IMR-90 (cell line): ENCODE measurements around the gene ATP13A1. TPM values are rescaled to one million over a fixed set of nuclear protein-coding genes. Genes with fewer than 3 reads are reported as not detected.

ENCODE experiments used
- ATAC-seq: fragments of 200-7000 bp; cut with Tn5 transposase; 2 replicates; pipeline ENCODE4 v1.9.1; 2020; ENCODE audit warnings: low read depth, mild to moderate bottlenecking, moderate library complexity
- BruUV-seq: library from RNA; stranded (reverse); fragments of 400-500 nt; replicated peaks from 2 replicates; lab custom pipeline; 2021; lab: Mats Ljungman, UMichigan
- CTCF ChIA-PET: fragments of 300-600 bp; formaldehyde crosslinking; extraction: SDS; loops from one replicate; lab custom pipeline; 2021; ENCODE audit warnings: antibody characterized with exemption; lab: Yijun Ruan, JAX
- POLR2A ChIA-PET: fragments of 300-600 bp; sonication (Branson Sonifier 250); formaldehyde crosslinking; loops from one replicate; lab custom pipeline; 2022; ENCODE audit warnings: antibody characterized with exemption; ENCODE audit not compliant: unreplicated experiment; lab: Charles Lee
- DNase-seq: peaks from one replicate; pipeline ENCODE4 v3.0.0; 2013
- H2AFZ ChIP-seq: replicated peaks from 2 replicates; pipeline ENCODE3; 2013; ENCODE audit warnings: low read length, mild to moderate bottlenecking; ENCODE audit not compliant: poor library complexity
- H2AK5ac ChIP-seq: 2 replicates; pipeline ENCODE4 v1.6.1; 2013; ENCODE audit warnings: low read depth, low read length, inconsistent platforms
- H2AK9ac ChIP-seq: replicated peaks from 2 replicates; pipeline ENCODE3; 2013; ENCODE audit warnings: mild to moderate bottlenecking, low read depth, low read length, moderate library complexity; ENCODE audit not compliant: poor library complexity
- H2BK120ac ChIP-seq: 2 replicates; pipeline ENCODE4 v1.6.1; 2013; ENCODE audit warnings: low read depth, low read length, inconsistent platforms
- H2BK15ac ChIP-seq: 3 replicates; pipeline ENCODE4 v1.6.1; 2013; ENCODE audit warnings: low read depth, low read length, inconsistent platforms
- H2BK20ac ChIP-seq: 2 replicates; pipeline ENCODE4 v1.6.1; 2013; ENCODE audit warnings: low read depth, mild to moderate bottlenecking, inconsistent platforms, low read length, moderate library complexity
- H2BK5ac ChIP-seq: 2 replicates; pipeline ENCODE4 v1.6.1; 2013; ENCODE audit warnings: mild to moderate bottlenecking, low read depth, low read length, inconsistent platforms; ENCODE audit not compliant: poor library complexity, severe bottlenecking
- H3K14ac ChIP-seq: replicated peaks from 2 replicates; pipeline ENCODE4 v1.6.1; 2013; ENCODE audit warnings: low read depth, low read length, inconsistent platforms
- H3K18ac ChIP-seq: 2 replicates; pipeline ENCODE4 v1.6.1; 2013; ENCODE audit warnings: low read depth, low read length, control low read depth
- H3K23ac ChIP-seq: 2 replicates; pipeline ENCODE4 v1.6.1; 2013; ENCODE audit warnings: low read depth, low read length, inconsistent platforms
- H3K27ac ChIP-seq: 2 replicates; pipeline ENCODE4 v1.5.1; 2013; ENCODE audit warnings: mild to moderate bottlenecking, control low read depth, low read length; ENCODE audit not compliant: insufficient read depth
- H3K27me3 ChIP-seq: 2 replicates; pipeline ENCODE4 v1.6.1; 2013; ENCODE audit warnings: low read length; ENCODE audit not compliant: control insufficient read depth, insufficient read depth
- H3K36me3 ChIP-seq: 2 replicates; pipeline ENCODE4 v1.6.1; 2013; ENCODE audit warnings: low read length, mixed read lengths; ENCODE audit not compliant: control insufficient read depth, insufficient read depth
- H3K4ac ChIP-seq: 2 replicates; pipeline ENCODE4 v1.6.1; 2013; ENCODE audit warnings: low read depth, low read length, inconsistent platforms
- H3K4me1 ChIP-seq: 2 replicates; pipeline ENCODE4 v1.6.1; 2013; ENCODE audit warnings: low read length, mixed read lengths; ENCODE audit not compliant: control insufficient read depth, insufficient read depth
- H3K4me2 ChIP-seq: 2 replicates; pipeline ENCODE4 v1.6.1; 2013; ENCODE audit warnings: low read depth, mild to moderate bottlenecking, control low read depth, low read length, moderate library complexity
- H3K4me3 ChIP-seq: 2 replicates; pipeline ENCODE4 v1.5.1; 2013; ENCODE audit warnings: low read depth, mild to moderate bottlenecking, control low read depth, low read length, moderate library complexity; ENCODE audit not compliant: insufficient read depth
- H3K56ac ChIP-seq: 2 replicates; pipeline ENCODE4 v1.6.1; 2013; ENCODE audit warnings: low read length, inconsistent platforms; ENCODE audit not compliant: insufficient read depth; ENCODE audit errors: extremely low read depth
- H3K79me1 ChIP-seq, 2 experiments: 2 replicates each; pipeline ENCODE4 v1.6.1; 2013; ENCODE audit warnings: low read length in 2 of 2, inconsistent platforms in 1 of 2, low read depth in 1 of 2
- H3K9ac ChIP-seq: 2 replicates; pipeline ENCODE4 v1.6.1; 2013; ENCODE audit warnings: low read depth, low read length, control low read depth
- H3K9me1 ChIP-seq: 2 replicates; pipeline ENCODE4 v1.6.1; 2013; ENCODE audit warnings: low read length, inconsistent platforms; ENCODE audit not compliant: insufficient read depth
- H3K9me3 ChIP-seq: 2 replicates; pipeline ENCODE4 v1.6.1; 2013; ENCODE audit warnings: low read length; ENCODE audit not compliant: control insufficient read depth, insufficient read depth
- H4K20me1 ChIP-seq: 2 replicates; pipeline ENCODE4 v1.6.1; 2013; ENCODE audit warnings: low read length, inconsistent platforms; ENCODE audit not compliant: insufficient read depth
- H4K5ac ChIP-seq: 2 replicates; pipeline ENCODE4 v1.6.1; 2013; ENCODE audit warnings: mild to moderate bottlenecking, low read depth, low read length, control low read depth
- H4K8ac ChIP-seq, 2 experiments: 2 replicates each; pipeline ENCODE4 v1.6.1; 2013; ENCODE audit warnings: low read depth in 2 of 2, low read length in 2 of 2, control low read depth in 1 of 2, inconsistent platforms in 1 of 2
- H4K91ac ChIP-seq: 2 replicates; pipeline ENCODE4 v1.6.1; 2013; ENCODE audit warnings: low read depth, low read length, inconsistent platforms; ENCODE audit not compliant: insufficient read depth
- BHLHE40 ChIP-seq: fragments of 150-350 bp; IDR thresholded peaks from 2 replicates; pipeline ENCODE4 v1.6.1; 2016; ENCODE audit warnings: mild to moderate bottlenecking, low read depth, low read length
- CEBPB ChIP-seq: IDR thresholded peaks from 2 replicates; pipeline ENCODE4 v1.6.1; 2012; ENCODE audit warnings: low read depth, low read length, improper control_type of control experiment
- CTCF ChIP-seq: conservative IDR thresholded peaks from 2 replicates; pipeline ENCODE4 v1.5.1; 2012; ENCODE audit warnings: mild to moderate bottlenecking, low read depth, low read length, improper control_type of control experiment
- ELK1 ChIP-seq: fragments of 150-350 bp; IDR thresholded peaks from 2 replicates; pipeline ENCODE4 v1.6.1; 2016; ENCODE audit warnings: low read depth, mild to moderate bottlenecking, low read length, moderate library complexity, borderline replicate concordance
- NFE2L2 ChIP-seq: fragments of 150-350 bp; IDR thresholded peaks from 2 replicates; pipeline ENCODE4 v1.6.1; 2016; ENCODE audit warnings: low read depth, mild to moderate bottlenecking, low read length
- POLR2A ChIP-seq: IDR thresholded peaks from 2 replicates; pipeline ENCODE4 v1.6.1; 2012; ENCODE audit warnings: mild to moderate bottlenecking, low read depth, low read length
- RAD21 ChIP-seq: IDR thresholded peaks from 2 replicates; pipeline ENCODE4 v1.6.1; 2012; ENCODE audit warnings: low read length, improper control_type of control experiment
- RCOR1 ChIP-seq: IDR thresholded peaks from 2 replicates; pipeline ENCODE4 v1.6.1; 2012; ENCODE audit warnings: mild to moderate bottlenecking, low read length, improper control_type of control experiment; ENCODE audit not compliant: insufficient replicate concordance
- WGBS, 2 experiments: methylation state at CpG; one replicate each; pipeline versions ENCODE4 v1.1.5 to v1.1.7; 2013; ENCODE audit warnings: missing lambda C conversion rate in 2 of 2; ENCODE audit not compliant: insufficient read length in 1 of 2; ENCODE audit errors: extremely low coverage in 2 of 2; 5-methylcytosine and 5-hydroxymethylcytosine counted together
- dilution Hi-C: fragments of 300-500 bp; cut with HindIII; formaldehyde crosslinking; loops from one replicate; pipeline ENCODE4 v1.14.3; 2018; ENCODE audit warnings: low sequenced_read_pairs; ENCODE audit not compliant: unreplicated experiment
- in situ Hi-C: fragments of 300-500 bp; cut with MboI; formaldehyde crosslinking; loops from 3 replicates; pipeline ENCODE4 v1.14.3; 2019; ENCODE audit warnings: low sequenced_read_pairs, inconsistent platforms, mixed read lengths
- intact Hi-C: fragments of 100-400 bp; cut with micrococcal nuclease; formaldehyde crosslinking; loops from 2 replicates; pipeline ENCODE4 v1.10.0; 2022
- polyA plus RNA-seq, 3 experiments: library from polyadenylated mRNA; depleted of rRNA; stranded (reverse); fragments of >200 nt; gene quantifications; 2 replicates each; pipeline ENCODE4 v1.2.3, GENCODE V29; 2012; ENCODE audit warnings: low replicate concordance in 1 of 3
- total RNA-seq: library from RNA; depleted of rRNA; stranded (reverse); fragments of >200 nt; gene quantifications from 2 replicates; pipeline ENCODE4 v1.2.3, GENCODE V29; 2012

The ATP13A1 gene
- total and polyA plus RNA-seq, 2 of the 4 experiments (the other 2 are of a cell fraction), result 13.3 to 43.8 TPM

- in situ Hi-C loops, result no loop called here
- no peak overlapping the region for H2BK120ac ChIP-seq
- dilution Hi-C loops, result no loop called here
- H2AK5ac ChIP-seq, result no peak overlapping the region
- peak; percentile 18 for DNase-seq
- no peak overlapping the region for H3K14ac ChIP-seq
- no TSS peak for BruUV-seq
- H3K4me2 ChIP-seq, result no peak overlapping the region
- no peak overlapping the region for H3K27ac ChIP-seq
- no peaks in the 10 kb centered on the region for H4K20me1 ChIP-seq
- H3K23ac ChIP-seq, result no peak overlapping the region
- H3K4ac ChIP-seq, result no peak overlapping the region
- 84% methylated on average over 3 of the region's 10 CpGs; no CpG with 5 or more reads in 1 of the 2 experiments for WGBS, 2 experiments
- no peaks in the 10 kb centered on the region for H3K9me3 ChIP-seq
- H2BK5ac ChIP-seq, result no peak overlapping the region
- intact Hi-C loops, result no loop called here
- no peak overlapping the region for H3K4me3 ChIP-seq
- H3K9me1 ChIP-seq, result peaks cover 5% of the 10 kb centered on the region
- ChIA-PET CTCF (no interaction called here), POLR2A (no interaction called here)
- H3K36me3 ChIP-seq, result no peaks in the 10 kb centered on the region
- no peak overlapping the region for H3K18ac ChIP-seq
- no peak overlapping the region for H2AK9ac ChIP-seq
- H3K4me1 ChIP-seq, result peaks cover 4% of the 10 kb centered on the region
- no peak overlapping the region for H2AFZ ChIP-seq
- H2BK20ac ChIP-seq, result no peak overlapping the region
- no peak for ATAC-seq
- no peaks in the 10 kb centered on the region for H3K27me3 ChIP-seq
- no peak overlapping the region for H4K8ac ChIP-seq
- H4K5ac ChIP-seq, result no peak overlapping the region
- H3K79me1 ChIP-seq, result peaks cover 12 to 14% of the 10 kb centered on the region in 2 experiments; a peak in 3 of 4 replicates
- H2BK15ac ChIP-seq, result no peak overlapping the region
- H4K91ac ChIP-seq, result no peak overlapping the region
- no peak for TF ChIP-seq CEBPB
- no peak for TF ChIP-seq NFE2L2
- TF ChIP-seq RAD21, result no peak
- no peak for TF ChIP-seq RCOR1
- TF ChIP-seq ELK1, result no peak
- TF ChIP-seq BHLHE40, result no peak
- no peak for TF ChIP-seq CTCF
- no peak for TF ChIP-seq POLR2A
- H3K56ac ChIP-seq, result no peak overlapping the region
- no peak overlapping the region for H3K9ac ChIP-seq
These were observed 52.9 kb downstream of the ATP13A1 start for GRCh38 chr19:19610376-19611202.
